Small intestine (tissue), 16 donors: Measurements from ENCODE around the gene CALR. TPM values are rescaled to one million over a fixed set of nuclear protein-coding genes. Genes with fewer than 3 reads are reported as not detected.
"Not testable (repeated sequence)": the region's sequence is repeated elsewhere in the genome, so short reads cannot be mapped to it uniquely, and the experiment has no call there.

Experiments used
- DNase-seq, 2 donors: peaks; one replicate each; pipeline versions ENCODE4 v3.0.0 to v3.0.0-alpha.2; 2013
- FAIRE-seq: peaks from 2 replicates; lab custom pipeline; 2012; peaks lifted over from hg19 to GRCh38; lab: Jason Lieb, UNC
- H3K27ac ChIP-seq, 3 donors: one replicate each; pipeline ENCODE4 v1.5.1; 2013; ENCODE audit warnings: low read length in 2 of 3, mild to moderate bottlenecking in 2 of 3, control low read depth in 1 of 3, inconsistent platforms in 1 of 3, low read depth in 1 of 3, moderate library complexity in 1 of 3
- H3K27me3 ChIP-seq, 3 donors: one replicate each; pipeline ENCODE4 v1.6.1; 2013; ENCODE audit warnings: low read length in 3 of 3, inconsistent platforms in 1 of 3; ENCODE audit not compliant: control insufficient read depth in 3 of 3, insufficient read depth in 3 of 3
- H3K36me3 ChIP-seq, 3 donors: one replicate each; pipeline ENCODE4 v1.6.1; 2013; ENCODE audit warnings: low read length in 3 of 3, inconsistent platforms in 1 of 3, low read depth in 1 of 3, mild to moderate bottlenecking in 1 of 3, moderate library complexity in 1 of 3; ENCODE audit not compliant: control insufficient read depth in 3 of 3, insufficient read depth in 2 of 3
- H3K4me1 ChIP-seq, 3 donors: one replicate each; pipeline ENCODE4 v1.6.1; 2013; ENCODE audit warnings: low read length in 2 of 3, inconsistent platforms in 1 of 3, low read depth in 1 of 3, mild to moderate bottlenecking in 1 of 3, moderate library complexity in 1 of 3; ENCODE audit not compliant: control insufficient read depth in 3 of 3, insufficient read depth in 2 of 3
- H3K4me3 ChIP-seq, 3 donors: one replicate each; pipeline ENCODE4 v1.5.1; 2013; ENCODE audit warnings: low read length in 3 of 3, control low read depth in 1 of 3, inconsistent platforms in 1 of 3, low read depth in 1 of 3, mild to moderate bottlenecking in 1 of 3, moderate library complexity in 1 of 3
- H3K9me3 ChIP-seq, 2 donors: one replicate each; pipeline ENCODE4 v1.6.1; 2013; ENCODE audit warnings: low read depth in 1 of 2, low read length in 1 of 2; ENCODE audit not compliant: control insufficient read depth in 2 of 2, insufficient read depth in 1 of 2
- WGBS, 3 donors: extraction: QIAGEN DNeasy Blood & Tissue Kit; methylation state at CpG; one replicate each; pipeline ENCODE4 v1.1.7; 2013; 5-methylcytosine and 5-hydroxymethylcytosine counted together
- long read RNA-seq, 10 donors: transcript quantifications; one replicate each; lab custom pipeline, GENCODE V29; 2026
- polyA plus RNA-seq, 4 donors: library from polyadenylated mRNA; stranded (reverse) in 3 of 4; unstranded in 1 of 4; fragments of 200-250 nt in 3 of 4; fragments of 120-200 nt in 1 of 4; gene quantifications; one replicate each; pipeline versions ENCODE4 v1.2.1 to v1.2.3, GENCODE V29; 2013
- donor health status: healthy with polysubstance abuse.
- donor health status: control.
- donor health status: control.
- donor health status: Bipolar disorder and iron deficiency.
- donor health status: healthy.

Gene CALR
- polyA plus RNA-seq: 100 to 1,000 TPM; 117 to 803 (median 435) TPM
- long read RNA-seq, donor 1: 0 reads
- long read RNA-seq, donor 2, transcript CALR-201 (9 exons, 1,903 nt): major isoform, 84 of 186 reads
- long read RNA-seq, donor 2, partial matches to known transcripts: 93 of 186 reads
- long read RNA-seq, donor 2, other reads (novel, unspliced or antisense): 7 of 186 reads
- long read RNA-seq, donor 3, transcript CALR-201 (9 exons, 1,903 nt): major isoform, 51 of 931 reads
- long read RNA-seq, donor 3, partial matches to known transcripts: 867 of 931 reads
- long read RNA-seq, donor 3, other reads (novel, unspliced or antisense): 6 of 931 reads
- long read RNA-seq, donor 4, partial matches to known transcripts: 0 of 2 reads
- long read RNA-seq, donor 4, other reads (novel, unspliced or antisense): 0 of 2 reads
- long read RNA-seq, donor 5, transcript CALR-201 (9 exons, 1,903 nt): major isoform, 21 of 97 reads
- long read RNA-seq, donor 5, transcript CALR-203 (2 exons, 667 nt): minor isoform, 7 of 97 reads
- long read RNA-seq, donor 5, partial matches to known transcripts: 67 of 97 reads
- long read RNA-seq, donor 5, other reads (novel, unspliced or antisense): 0 of 97 reads
- long read RNA-seq, donor 6, transcript CALR-201 (9 exons, 1,903 nt): major isoform, 98 of 286 reads
- long read RNA-seq, donor 6, partial matches to known transcripts: 178 of 286 reads
- long read RNA-seq, donor 6, other reads (novel, unspliced or antisense): 6 of 286 reads
- long read RNA-seq, donor 7, transcript CALR-201 (9 exons, 1,903 nt): major isoform, 241 of 551 reads
- long read RNA-seq, donor 7, transcript CALR-203 (2 exons, 667 nt): minor isoform, 7 of 551 reads
- long read RNA-seq, donor 7, transcript CALR-207 (4 exons, 781 nt): minor isoform, 9 of 551 reads
- long read RNA-seq, donor 7, partial matches to known transcripts: 278 of 551 reads
- long read RNA-seq, donor 7, other reads (novel, unspliced or antisense): 16 of 551 reads
- long read RNA-seq, donor 8, transcript CALR-201 (9 exons, 1,903 nt): major isoform, 15 of 27 reads
- long read RNA-seq, donor 8, partial matches to known transcripts: 12 of 27 reads
- long read RNA-seq, donor 8, other reads (novel, unspliced or antisense): 0 of 27 reads
- long read RNA-seq, donor 9, transcript CALR-201 (9 exons, 1,903 nt): major isoform, 30 of 93 reads
- long read RNA-seq, donor 9, partial matches to known transcripts: 56 of 93 reads
- long read RNA-seq, donor 9, other reads (novel, unspliced or antisense): 0 of 93 reads
- long read RNA-seq, donor 10, transcript CALR-203 (2 exons, 667 nt): minor isoform, 10 of 1,379 reads
- long read RNA-seq, donor 10, transcript CALR-201 (9 exons, 1,903 nt): major isoform, 156 of 1,379 reads
- long read RNA-seq, donor 10, partial matches to known transcripts: 1,187 of 1,379 reads
- long read RNA-seq, donor 10, other reads (novel, unspliced or antisense): 24 of 1,379 reads

DNA sequence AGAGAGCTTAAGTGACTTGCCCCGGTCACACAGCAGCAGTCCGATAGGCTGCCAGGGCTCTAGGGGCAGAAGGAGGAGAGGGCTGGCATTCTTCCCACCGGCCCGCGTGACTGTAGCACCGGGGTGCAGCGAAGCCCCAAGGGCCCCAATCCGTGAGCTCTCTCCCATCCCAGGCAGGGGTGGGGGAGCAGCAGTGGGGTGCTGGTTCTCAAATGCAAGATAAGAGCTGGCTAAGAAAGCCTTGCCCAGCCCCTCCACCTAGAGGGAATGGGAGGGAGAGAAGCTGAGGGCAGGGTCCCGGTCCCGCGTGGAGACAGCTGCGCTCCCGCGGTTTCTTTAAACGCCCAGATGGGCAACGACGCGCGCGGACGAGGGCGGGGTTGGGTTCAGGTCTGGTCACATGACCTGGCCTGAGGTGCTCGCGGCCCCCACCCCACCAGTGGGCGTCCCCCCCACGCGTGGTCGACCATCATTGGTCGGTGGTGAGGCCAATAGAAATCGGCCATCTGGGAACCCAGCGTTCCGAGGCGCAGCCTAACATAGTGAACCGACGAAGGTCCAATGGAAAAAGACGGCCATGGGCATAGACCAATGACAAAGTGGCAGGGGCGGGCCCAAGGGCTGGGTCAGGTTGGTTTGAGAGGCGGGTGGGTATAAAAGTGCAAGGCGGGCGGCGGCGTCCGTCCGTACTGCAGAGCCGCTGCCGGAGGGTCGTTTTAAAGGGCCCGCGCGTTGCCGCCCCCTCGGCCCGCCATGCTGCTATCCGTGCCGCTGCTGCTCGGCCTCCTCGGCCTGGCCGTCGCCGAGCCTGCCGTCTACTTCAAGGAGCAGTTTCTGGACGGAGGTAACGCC lies at the start of gene CALR:
Gene CALR, plus strand, starts transcription at position 683 of the 852 bp plus-strand sequence. Its CDS starts 71 bp downstream, at position 754.
- Histone ChIP-seq H3K4me1 (peaks cover 2 to 32% (median 7%) of the 10 kb centered on the region in 3 donors), H3K27me3 (no peaks in the 10 kb centered on the region), H3K9me3 (no peaks in the 10 kb centered on the region), H3K36me3 (peaks cover 6 to 44% (median 12%) of the 10 kb centered on the region in 3 donors), H3K27ac (peak within 1 kb of the TSS; percentile 58 to 92 (median 69)), H3K4me3 (peak within 1 kb of the TSS; percentile 79 to 95 (median 87))
- WGBS, 3 donors: 0% methylated on average over 52 to 63 of the region's 63 CpGs
- peak; percentile 99 to 100 for DNase-seq
- peak; percentile 39 for FAIRE-seq

DNA sequence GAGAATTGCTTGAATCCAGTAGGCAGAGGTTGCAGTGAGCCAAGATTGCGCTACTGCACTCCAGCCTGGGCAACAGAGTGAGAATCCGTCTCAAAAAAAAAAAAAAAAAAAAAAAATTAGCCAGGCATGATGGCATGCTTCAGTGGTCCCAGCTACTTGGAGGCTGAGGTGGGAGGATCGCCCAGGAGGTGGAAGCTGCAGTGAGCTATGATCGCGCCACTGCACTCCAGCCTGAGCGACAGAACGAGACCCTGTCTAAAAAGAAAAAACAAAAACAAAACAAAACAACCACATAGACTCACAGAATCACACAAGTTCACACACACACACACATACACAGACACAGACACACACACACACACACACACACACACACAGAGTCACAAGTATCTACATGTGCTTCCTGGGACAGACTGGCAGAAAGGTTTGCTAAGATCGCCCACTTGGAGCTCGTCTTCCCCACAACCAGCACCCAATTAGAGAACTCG lies 48.1 kb upstream of the CALR start:
- peaks cover 0 to 22% (median 0%) of the 10 kb centered on the region in 3 donors for H3K27me3 ChIP-seq
- peak overlapping the region in 1 of 3 donors; percentile 89 for H3K4me3 ChIP-seq
- WGBS, 3 donors: 26 to 37% (median 30%) methylated on average over 10 of the region's 10 CpGs
- DNase-seq, FAIRE-seq, H3K4me1 ChIP-seq, H3K9me3 ChIP-seq: not testable (repeated sequence)
- H3K36me3 ChIP-seq: peaks cover 0 to 19% (median 0%) of the 10 kb centered on the region in 3 donors
- peak overlapping the region in 1 of 3 donors; percentile 83 for H3K27ac ChIP-seq

DNA sequence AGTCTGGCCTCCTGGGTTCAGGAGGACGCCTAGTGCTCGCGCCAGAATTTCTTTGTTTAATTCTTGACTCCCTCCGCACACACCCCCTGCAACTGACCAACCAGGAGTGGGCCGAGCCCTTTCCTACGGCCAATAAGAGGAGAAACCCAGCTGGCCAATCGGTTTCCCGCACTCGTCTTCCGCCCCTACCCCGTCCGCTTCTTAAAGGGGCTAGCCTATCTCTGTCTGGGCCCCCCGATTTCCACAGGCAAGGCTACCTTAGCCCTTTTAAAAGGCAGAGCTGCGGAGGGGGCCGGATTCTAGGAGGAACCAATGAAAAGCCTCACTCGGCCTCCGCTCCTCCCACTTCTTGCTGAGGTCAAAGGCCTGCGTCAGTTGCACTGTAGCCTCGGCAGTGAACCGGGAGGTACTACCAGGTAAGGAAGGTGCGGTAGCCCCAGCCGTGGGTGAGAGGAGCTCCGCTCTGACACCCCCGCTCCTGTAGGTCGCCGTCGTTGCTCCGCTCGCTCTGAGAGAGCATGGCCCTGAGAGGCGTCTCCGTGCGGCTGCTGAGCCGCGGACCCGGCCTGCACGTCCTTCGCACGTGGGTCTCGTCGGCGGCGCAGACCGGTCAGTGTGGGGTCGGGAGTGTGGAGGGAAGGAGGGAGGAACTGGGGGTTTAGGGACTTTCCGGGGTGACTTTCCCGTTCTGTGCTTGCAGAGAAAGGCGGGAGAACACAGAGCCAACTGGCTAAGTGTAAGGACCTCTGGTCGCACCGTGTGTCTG lies 47.4 kb upstream of the CALR start, which contains the start of gene GCDH:
Gene GCDH, plus strand, starts transcription at position 374 of the 766 bp plus-strand sequence. Its CDS starts 145 bp downstream, at position 519.
- Histone ChIP-seq H3K27me3 (peaks cover 0 to 18% (median 0%) of the 10 kb centered on the region in 3 donors), H3K9me3 (no peaks in the 10 kb centered on the region), H3K27ac (peak within 1 kb of the TSS in 2 of 3 donors; percentile 56 to 86), H3K4me1 (peaks cover 0 to 6% (median 3%) of the 10 kb centered on the region in 3 donors), H3K36me3 (peaks cover 0 to 22% (median 0%) of the 10 kb centered on the region in 3 donors), H3K4me3 (peak within 1 kb of the TSS; percentile 72 to 89 (median 77))
- FAIRE-seq (peak; percentile 75), DNase-seq (peak; percentile 98 to 100)
- 0 to 1% (median 0%) methylated on average over 49 of the region's 49 CpGs for WGBS, 3 donors

DNA sequence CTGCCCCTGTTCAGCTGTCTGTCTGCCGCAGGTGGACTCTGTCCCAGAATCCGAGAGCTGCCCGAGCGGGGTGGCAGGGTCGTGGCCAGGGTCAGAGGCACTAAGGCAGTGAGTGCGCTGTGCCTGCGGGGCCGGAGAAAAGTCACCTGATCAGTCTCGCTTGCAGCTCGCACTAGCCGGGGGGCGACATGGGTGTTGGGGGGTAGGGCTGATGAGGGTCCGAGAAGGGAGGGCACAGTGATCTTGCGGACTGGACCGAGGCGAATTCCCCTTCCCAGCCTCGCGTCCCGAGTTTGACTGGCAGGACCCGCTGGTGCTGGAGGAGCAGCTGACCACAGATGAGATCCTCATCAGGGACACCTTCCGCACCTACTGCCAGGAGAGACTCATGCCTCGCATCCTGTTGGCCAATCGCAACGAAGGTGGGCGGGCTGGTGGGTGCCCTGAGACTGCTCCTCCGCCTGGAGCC lies 46.8 kb upstream of the CALR start:
- H3K27me3 ChIP-seq: peaks cover 0 to 12% (median 0%) of the 10 kb centered on the region in 3 donors
- 6 to 8% (median 6%) methylated on average over 25 to 26 of the region's 26 CpGs for WGBS, 3 donors
- DNase-seq (no peak), FAIRE-seq (no peak)
- peak overlapping the region in 1 of 3 donors; percentile 86 for H3K27ac ChIP-seq
- peaks cover 0 to 5% (median 3%) of the 10 kb centered on the region in 3 donors for H3K4me1 ChIP-seq
- H3K36me3 ChIP-seq: peaks cover 0 to 28% (median 0%) of the 10 kb centered on the region in 3 donors
- no peaks in the 10 kb centered on the region for H3K9me3 ChIP-seq
- peak overlapping the region; percentile 72 to 89 (median 77) for H3K4me3 ChIP-seq

DNA sequence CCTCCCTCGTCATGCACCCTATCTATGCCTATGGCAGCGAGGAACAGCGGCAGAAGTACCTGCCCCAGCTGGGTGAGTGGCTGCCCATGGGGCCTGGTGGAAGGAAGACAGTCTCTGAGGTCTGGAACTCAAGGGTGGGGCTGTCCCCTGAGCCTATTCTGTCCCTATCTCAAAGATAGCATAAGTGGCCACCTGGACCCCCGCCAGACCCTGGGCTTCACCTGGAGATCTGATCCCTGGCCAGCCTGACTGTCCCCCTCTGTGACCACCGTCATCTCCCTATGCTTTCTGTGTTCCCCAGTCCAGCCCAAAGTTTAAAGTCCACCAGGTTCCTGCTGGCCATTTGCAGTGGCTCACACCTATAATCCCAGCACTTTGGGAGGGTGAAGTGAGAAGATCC lies 44.8 kb upstream of the CALR start:
- no peak for FAIRE-seq
- DNase-seq: no peak
- Histone ChIP-seq H3K4me3 (no peak overlapping the region), H3K4me1 (peaks cover 0 to 5% (median 3%) of the 10 kb centered on the region in 3 donors), H3K36me3 (peaks cover 0 to 48% (median 0%) of the 10 kb centered on the region in 3 donors), H3K27me3 (no peaks in the 10 kb centered on the region), H3K27ac (no peak overlapping the region), H3K9me3 (no peaks in the 10 kb centered on the region)
- 89 to 95% (median 90%) methylated on average over 5 of the region's 5 CpGs for WGBS, 3 donors

DNA sequence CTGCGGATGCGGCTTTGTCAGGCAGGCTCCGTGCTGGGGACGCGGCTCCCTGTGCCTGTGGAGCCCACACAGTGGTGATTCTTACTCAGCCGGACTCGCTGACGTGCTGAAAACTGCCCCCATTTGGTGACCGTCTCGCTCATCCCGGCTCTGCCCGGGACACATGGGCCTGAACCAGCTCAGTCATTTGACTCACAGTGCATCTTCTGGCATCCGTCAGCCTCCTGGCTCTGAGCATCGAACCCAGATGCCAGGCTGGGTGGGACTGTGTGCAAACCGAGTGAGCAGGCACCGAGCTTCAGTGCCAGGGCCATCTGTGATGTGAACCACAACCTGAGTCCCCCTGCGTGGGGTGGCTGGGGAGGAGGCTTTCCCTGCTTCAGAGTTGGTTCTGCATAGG lies 41.9 kb upstream of the CALR start:
- FAIRE-seq (no peak), DNase-seq (no peak)
- H3K27me3 ChIP-seq: no peaks in the 10 kb centered on the region
- WGBS, 3 donors: 96 to 99% (median 98%) methylated on average over 17 of the region's 17 CpGs
- peaks cover 0 to 3% (median 0%) of the 10 kb centered on the region in 3 donors for H3K4me1 ChIP-seq
- H3K4me3 ChIP-seq: no peak overlapping the region
- H3K9me3 ChIP-seq: no peaks in the 10 kb centered on the region
- peaks cover 0 to 62% (median 0%) of the 10 kb centered on the region in 3 donors for H3K36me3 ChIP-seq
- no peak overlapping the region for H3K27ac ChIP-seq
